ENCODE results near the gene CYB561D2.
A peak's percentile ranks its signal among the peaks of the same experiment; 100 is the strongest.
"Not testable (repeated sequence)": the region's sequence is repeated elsewhere in the genome, so short reads cannot be mapped to it uniquely, and the experiment has no call there.

The CYB561D2 gene

GRCh38 chr3:50350527-50351322 is at the start of gene CYB561D2, which contains the start of gene NPRL2:
Gene CYB561D2, plus strand, starts transcription at chr3:50350862. Its CDS starts 572 bp downstream, at chr3:50351434.
Gene NPRL2, minus strand, starts transcription at chr3:50350775. Its CDS starts 123 bp downstream, at chr3:50350652.
- DNase-seq, result peak; percentile 90

- DNase-seq, result no peak
Measured at GRCh38 chr3:50302095-50303012, 48.3 kb upstream of the CYB561D2 start.

- DNase-seq, result no peak
Measured at GRCh38 chr3:50303013-50303815, 47.4 kb upstream of the CYB561D2 start, which contains the start of gene HYAL1. Gene HYAL1, minus strand, starts transcription at chr3:50303574. Its CDS starts 618 bp downstream, at chr3:50302956.

- no peak for DNase-seq
Measured at GRCh38 chr3:50304601-50305000, 46.1 kb upstream of the CYB561D2 start.

- DNase-seq, result not testable (repeated sequence)
Measured at GRCh38 chr3:50312041-50312440, 38.6 kb upstream of the CYB561D2 start.

GRCh38 chr3:50314342-50314741 is 36.3 kb upstream of the CYB561D2 start:
- no peak for DNase-seq

- no peak for DNase-seq
Measured at GRCh38 chr3:50314816-50315215, 35.8 kb upstream of the CYB561D2 start.

- no peak for DNase-seq
Measured at GRCh38 chr3:50316657-50317242, 33.9 kb upstream of the CYB561D2 start.

- DNase-seq, result no peak
Measured at GRCh38 chr3:50317300-50317699, 33.4 kb upstream of the CYB561D2 start.

GRCh38 chr3:50318163-50318562 is 32.5 kb upstream of the CYB561D2 start:
- no peak for DNase-seq

- DNase-seq, result no peak
Measured at GRCh38 chr3:50318615-50319014, 32.0 kb upstream of the CYB561D2 start.

- no peak for DNase-seq
Measured at GRCh38 chr3:50319181-50319893, 31.3 kb upstream of the CYB561D2 start.

- no peak for DNase-seq
Measured at GRCh38 chr3:50319894-50320625, 30.6 kb upstream of the CYB561D2 start.

- DNase-seq, result peak; percentile 73
Measured at GRCh38 chr3:50320853-50321335, 29.8 kb upstream of the CYB561D2 start.

- peak; percentile 88 for DNase-seq
Measured at GRCh38 chr3:50321336-50322114, 29.1 kb upstream of the CYB561D2 start.

GRCh38 chr3:50322115-50322385 is 28.6 kb upstream of the CYB561D2 start:
- DNase-seq, result no peak

GRCh38 chr3:50322386-50323091 is 28.1 kb upstream of the CYB561D2 start, which contains the start of gene HYAL2:
Gene HYAL2, minus strand, starts transcription at chr3:50322745. Its CDS starts 2,256 bp downstream, at chr3:50320489.
- no peak for DNase-seq

- DNase-seq, result no peak
Measured at GRCh38 chr3:50323092-50323600, 27.5 kb upstream of the CYB561D2 start.

GRCh38 chr3:50323614-50324199 is 27.0 kb upstream of the CYB561D2 start:
- DNase-seq, result no peak
